Jurkat, Clone E6-1 (cell line): ENCODE data around the gene NLRP7.

Source experiments
- DNase-seq: peaks from one replicate; pipeline ENCODE4 v3.0.0-alpha.2; 2011; ENCODE audit warnings: low read depth, low spot score
- H3K4me3 ChIP-seq: 2 replicates; pipeline ENCODE4 v1.5.1; 2011; ENCODE audit warnings: mild to moderate bottlenecking, low read length, control low read depth, moderate library complexity

The NLRP7 gene

GRCh38 chr19:54883228-54883627 lies 64.1 kb downstream of the NLRP7 start:
- no peak for DNase-seq
- H3K4me3 ChIP-seq, result no peak overlapping the region

DNA sequence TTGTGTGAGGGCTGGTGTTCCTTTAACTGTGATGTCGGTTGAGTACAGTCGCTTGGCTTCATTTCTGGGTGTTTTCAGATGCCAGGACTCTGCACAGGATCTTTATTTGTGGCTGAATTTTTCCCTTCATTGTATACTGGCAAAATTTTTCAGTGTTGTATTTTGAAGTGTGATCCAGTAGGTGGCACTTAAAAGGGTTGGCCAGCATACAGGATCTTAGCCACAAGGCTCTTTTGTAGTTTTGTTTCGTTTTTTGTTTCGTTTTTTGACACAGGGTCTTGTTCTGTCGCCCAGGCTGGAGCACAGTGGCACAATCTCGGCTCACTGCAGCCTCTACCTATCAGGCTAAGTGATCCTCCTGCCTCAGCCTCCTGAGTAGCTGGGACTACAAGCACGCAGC lies 64.6 kb downstream of the NLRP7 start:
- peak; percentile 54 for DNase-seq

GRCh38 chr19:54881884-54882283 lies 65.4 kb downstream of the NLRP7 start:
- no peak overlapping the region for H3K4me3 ChIP-seq
- no peak for DNase-seq

More for the DNA sequence above, 64.6 kb downstream of the NLRP7 start:
- H3K4me3 ChIP-seq, result no peak overlapping the region

- H3K4me3 ChIP-seq, result no peak overlapping the region
Measured at GRCh38 chr19:54877471-54877870, 69.9 kb downstream of the NLRP7 start.

GRCh38 chr19:54875506-54875905 lies 71.8 kb downstream of the NLRP7 start:
- H3K4me3 ChIP-seq, result no peak overlapping the region
- DNase-seq, result peak; percentile 28

More at GRCh38 chr19:54877471-54877870, 69.9 kb downstream of the NLRP7 start:
- no peak for DNase-seq

DNA sequence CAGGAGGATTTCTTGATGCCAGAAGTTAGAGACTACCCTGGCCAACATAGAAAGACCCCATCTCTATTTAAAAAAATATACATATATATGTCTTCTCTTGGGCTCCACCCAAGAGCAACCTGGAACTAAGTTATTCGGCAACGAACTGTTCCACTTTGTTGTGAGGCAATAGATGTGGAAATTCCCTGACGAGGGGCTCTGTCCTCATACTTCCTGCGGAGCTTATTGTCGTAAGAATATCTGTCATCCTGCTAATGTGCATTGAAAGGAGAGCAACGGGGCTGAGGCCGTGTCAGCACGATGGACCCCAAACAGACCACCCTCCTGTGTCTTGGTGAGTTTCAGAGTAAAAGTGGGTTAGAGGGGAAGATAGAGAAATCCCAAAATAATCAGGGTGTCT lies 73.3 kb downstream of the NLRP7 start, which contains the start of gene FCAR:
TSS of gene FCAR (plus strand) at position 246 of the 400 bp plus-strand sequence. CDS start at position 301, 55 bp downstream.
- no peak for DNase-seq
- H3K4me3 ChIP-seq, result no peak within 1 kb of the TSS
